Stimulated activated CD4-positive, alpha-beta T cell treated with anti-CD3 and anti-CD28 coated beads, Interleukin-15, amount 100 ng/mL, for 1 hour (primary cell): ENCODE measurements around the gene NAXE.
"Not testable (repeated sequence)": the region's sequence is repeated elsewhere in the genome, so short reads cannot be mapped to it uniquely, and the experiment has no call there.

Source experiments
- DNase-seq, 2 donors: peaks; one replicate each; pipeline ENCODE4 v3.0.0-alpha.2; 2020; ENCODE audit warnings: low read depth in 1 of 2, low spot score in 1 of 2

NAXE gene

GRCh38 chr1:156622581-156623297 lies 31.2 kb downstream of the NAXE start:
- DNase-seq, result no peak

- peak in 1 of 2 donors; percentile 26 for DNase-seq
Measured at GRCh38 chr1:156623946-156624813, 32.6 kb downstream of the NAXE start.

- no peak for DNase-seq
Measured at GRCh38 chr1:156624814-156625435, 33.3 kb downstream of the NAXE start.

- DNase-seq, result peak; percentile 41 to 59
Measured at GRCh38 chr1:156625436-156626078, 34.0 kb downstream of the NAXE start.

- no peak for DNase-seq
Measured at GRCh38 chr1:156626079-156626438, 34.5 kb downstream of the NAXE start.

- DNase-seq, result no peak
Measured at GRCh38 chr1:156627313-156627880, 35.8 kb downstream of the NAXE start.

- no peak for DNase-seq
Measured at GRCh38 chr1:156629823-156630449, 38.4 kb downstream of the NAXE start.

GRCh38 chr1:156631152-156631551 lies 39.6 kb downstream of the NAXE start:
- not testable (repeated sequence) for DNase-seq

GRCh38 chr1:156632355-156632754 lies 40.8 kb downstream of the NAXE start:
- DNase-seq, result no peak

GRCh38 chr1:156638189-156638985 lies 46.8 kb downstream of the NAXE start:
- DNase-seq, result no peak

GRCh38 chr1:156639601-156640101 lies 48.1 kb downstream of the NAXE start:
- DNase-seq, result no peak

- no peak for DNase-seq
Measured at GRCh38 chr1:156640842-156641706, 49.5 kb downstream of the NAXE start.

GRCh38 chr1:156641761-156642264 lies 50.2 kb downstream of the NAXE start, which contains the start of gene BCAN:
BCAN (plus strand) TSS chr1:156642117; CDS start chr1:156646055, 3,938 bp downstream.
- DNase-seq, result no peak

- DNase-seq, result no peak
Measured at GRCh38 chr1:156642265-156643048, 50.9 kb downstream of the NAXE start.

GRCh38 chr1:156643049-156643777 lies 51.6 kb downstream of the NAXE start:
- DNase-seq, result no peak

GRCh38 chr1:156643778-156644092 lies 52.2 kb downstream of the NAXE start:
- DNase-seq, result no peak
